SK-N-SH (cell line): ENCODE data around the gene GCNT2.

ENCODE experiments used
- CTCF ChIP-seq: fragments of 200-600 bp; sonication (generic); IDR thresholded peaks from 2 replicates; pipeline ENCODE4 v1.6.1; 2017; ENCODE audit warnings: antibody characterized with exemption, mild to moderate bottlenecking, moderate library complexity
- EP300 ChIP-seq, 2 experiments: IDR thresholded peaks; 2 replicates each; pipeline versions ENCODE4 v1.4.0 to v1.6.1; 2012; ENCODE audit warnings: borderline replicate concordance in 1 of 2, low read depth in 1 of 2, low read length in 1 of 2
- GABPA ChIP-seq: IDR thresholded peaks from 2 replicates; pipeline ENCODE4 v1.4.0; 2012; ENCODE audit warnings: low read depth, mild to moderate bottlenecking
- MAX ChIP-seq: IDR thresholded peaks from 2 replicates; pipeline ENCODE4 v1.4.0; 2012; ENCODE audit warnings: low read depth
- NFIC ChIP-seq: IDR thresholded peaks from 2 replicates; pipeline ENCODE4 v1.4.0; 2012; ENCODE audit warnings: borderline replicate concordance
- POLR2AphosphoS5 ChIP-seq: IDR thresholded peaks from 2 replicates; pipeline ENCODE4 v1.6.1; 2012; ENCODE audit warnings: low read depth, low read length
- SMC3 ChIP-seq: IDR thresholded peaks from 2 replicates; pipeline ENCODE4 v1.6.1; 2012; ENCODE audit warnings: low read depth, low read length, improper control_type of control experiment
- USF1 ChIP-seq: IDR thresholded peaks from 2 replicates; pipeline ENCODE4 v1.4.0; 2012; ENCODE audit warnings: low read depth, borderline replicate concordance
- USF2 ChIP-seq: fragments of 150-350 bp; IDR thresholded peaks from 2 replicates; pipeline ENCODE4 v1.6.1; 2017; ENCODE audit warnings: antibody characterized with exemption, low read length, low read depth, borderline replicate concordance
- YY1 ChIP-seq: IDR thresholded peaks from 2 replicates; pipeline ENCODE4 v1.4.0; 2012; ENCODE audit warnings: low read depth, mild to moderate bottlenecking

- TF ChIP-seq YY1, result no peak
- TF ChIP-seq SMC3, result no peak
- TF ChIP-seq CTCF, result no peak
- TF ChIP-seq USF2, result no peak
- TF ChIP-seq MAX, result no peak
- TF ChIP-seq POLR2AphosphoS5, result no peak
- no peak for TF ChIP-seq GABPA
- no peak for TF ChIP-seq NFIC
- TF ChIP-seq EP300 (IDR thresholded peaks at IDR 0.05; ENCODE audit: borderline replicate concordance in 1 of 2, low read depth in 1 of 2, low read length in 1 of 2), result no peak
- TF ChIP-seq USF1, result no peak
Measured at GRCh38 chr6:10621213-10621612, 100.1 kb downstream of the GCNT2 start.
